Fibroblast of lung (primary cell): ENCODE results near the gene NFAM1. TPM values are rescaled to one million over a fixed set of nuclear protein-coding genes. Genes with fewer than 3 reads are reported as not detected.

Experiments used
- DNase-seq, 2 donors: peaks; one replicate each; pipeline versions ENCODE4 v3.0.0 to v3.0.0-alpha.2; 2010; ENCODE audit warnings: low read depth in 2 of 2
- H2AFZ ChIP-seq: 2 replicates; pipeline ENCODE4 v1.5.1; 2012; ENCODE audit warnings: low read length, control low read depth, inconsistent platforms
- H3K27ac ChIP-seq: 2 replicates; pipeline ENCODE4 v1.5.1; 2011; ENCODE audit warnings: low read length, control low read depth; ENCODE audit not compliant: insufficient read depth
- H3K27me3 ChIP-seq: 2 replicates; pipeline ENCODE4 v1.5.1; 2011; ENCODE audit warnings: mild to moderate bottlenecking, low read length; ENCODE audit not compliant: control insufficient read depth, insufficient read depth
- H3K36me3 ChIP-seq: 2 replicates; pipeline ENCODE4 v1.5.1; 2011; ENCODE audit warnings: low read length; ENCODE audit not compliant: control insufficient read depth, insufficient read depth
- H3K4me1 ChIP-seq: 2 replicates; pipeline ENCODE4 v1.5.1; 2011; ENCODE audit warnings: low read length; ENCODE audit not compliant: control insufficient read depth, insufficient read depth; ENCODE audit errors: extremely low read depth
- H3K4me2 ChIP-seq: 2 replicates; pipeline ENCODE4 v1.5.1; 2011; ENCODE audit warnings: low read length, control low read depth; ENCODE audit not compliant: insufficient read depth; ENCODE audit errors: extremely low read depth
- H3K4me3 ChIP-seq, 4 experiments: fragments of 200-600 bp in 1 of 4; sonication (generic) in 1 of 4; replicated peaks in 1 of 4; 2 replicates each; pipeline ENCODE4 v1.5.1; 2011 to 2016; ENCODE audit warnings: low read length in 4 of 4, low read depth in 3 of 4, mild to moderate bottlenecking in 3 of 4, control low read depth in 2 of 4, inconsistent platforms in 1 of 4, mixed read lengths in 1 of 4; ENCODE audit not compliant: insufficient read depth in 1 of 4; ENCODE audit errors: control extremely low read depth in 1 of 4
- H3K79me2 ChIP-seq: 2 replicates; pipeline ENCODE4 v1.5.1; 2012; ENCODE audit warnings: mild to moderate bottlenecking, low read length, inconsistent platforms; ENCODE audit not compliant: control insufficient read depth, insufficient read depth
- H3K9ac ChIP-seq: 2 replicates; pipeline ENCODE4 v1.5.1; 2011; ENCODE audit warnings: mild to moderate bottlenecking, low read length, control low read depth; ENCODE audit not compliant: insufficient read depth
- H3K9me3 ChIP-seq: 2 replicates; pipeline ENCODE4 v1.5.1; 2012; ENCODE audit warnings: low read depth, low read length; ENCODE audit not compliant: control insufficient read depth, insufficient read depth
- H4K20me1 ChIP-seq: 2 replicates; pipeline ENCODE4 v1.5.1; 2011; ENCODE audit warnings: low read length; ENCODE audit not compliant: control insufficient read depth, insufficient read depth; ENCODE audit errors: extremely low read depth
- CTCF ChIP-seq, 2 donors: IDR thresholded peaks in 1 of 2; conservative IDR thresholded peaks in 1 of 2; 1 replicate in 1 of 2; 2 replicates in 1 of 2; pipeline ENCODE4 v1.5.1; 2011 to 2012; ENCODE audit warnings: low read length in 2 of 2, control low read depth in 1 of 2, inconsistent platforms in 1 of 2, low read depth in 1 of 2, mild to moderate bottlenecking in 1 of 2
- EZH2 ChIP-seq: IDR thresholded peaks from 2 replicates; pipeline ENCODE4 v1.5.1; 2012; ENCODE audit warnings: low read length, control low read depth, mild to moderate bottlenecking; ENCODE audit errors: missing control alignments
- polyA plus RNA-seq, 2 donors: library from polyadenylated mRNA; depleted of rRNA in 1 of 2; stranded (reverse) in 1 of 2; unstranded in 1 of 2; fragments of >200 nt; gene quantifications; 2 replicates each; pipeline ENCODE4 v1.2.1, GENCODE V29; 2011 to 2012; ENCODE audit warnings: missing spikeins in 1 of 2
- total RNA-seq: library from RNA; depleted of rRNA; stranded (reverse); fragments of >200 nt; gene quantifications from 2 replicates; pipeline ENCODE4 v1.2.1, GENCODE V29; 2014

The NFAM1 gene
- total and polyA plus RNA-seq, 2 donors (not counting 1 experiment from before 2014, with no cell fraction given), result 0.17 TPM; not detected in 1

GRCh38 chr22:42357221-42357620 lies 75.0 kb downstream of the NFAM1 start:
- Histone ChIP-seq H3K36me3 (no peaks in the 10 kb centered on the region), H4K20me1 (no peaks in the 10 kb centered on the region), H3K9me3 (no peaks in the 10 kb centered on the region), H3K27ac (no peak overlapping the region), H3K79me2 (no peaks in the 10 kb centered on the region), H3K4me1 (no peaks in the 10 kb centered on the region), H3K27me3 (no peaks in the 10 kb centered on the region), H3K4me2 (no peak overlapping the region), H2AFZ (no peak overlapping the region), H3K9ac (no peak overlapping the region), H3K4me3 (no peak overlapping the region)
- no peak for DNase-seq
- TF ChIP-seq CTCF (conservative IDR thresholded peaks at IDR 0.05 in 1 of 2, IDR thresholded peaks at IDR 0.05 in 1 of 2; ENCODE audit: low read depth in 1 of 2, low read length in 2 of 2), result no peak
- no peak for TF ChIP-seq EZH2

- H3K4me3 ChIP-seq, result no peak overlapping the region
- no peaks in the 10 kb centered on the region for H3K27me3 ChIP-seq
- no peak overlapping the region for H3K9ac ChIP-seq
- H3K36me3 ChIP-seq, result no peaks in the 10 kb centered on the region
- no peak overlapping the region for H2AFZ ChIP-seq
- TF ChIP-seq EZH2 (no peak), CTCF (conservative IDR thresholded peaks at IDR 0.05 in 1 of 2, IDR thresholded peaks at IDR 0.05 in 1 of 2; ENCODE audit: low read depth in 1 of 2, low read length in 2 of 2) (no peak)
- no peaks in the 10 kb centered on the region for H4K20me1 ChIP-seq
- no peak overlapping the region for H3K4me2 ChIP-seq
- H3K9me3 ChIP-seq, result no peaks in the 10 kb centered on the region
- H3K79me2 ChIP-seq, result no peaks in the 10 kb centered on the region
- no peak for DNase-seq
- no peaks in the 10 kb centered on the region for H3K4me1 ChIP-seq
- H3K27ac ChIP-seq, result no peak overlapping the region
These were observed 75.7 kb downstream of the NFAM1 start for GRCh38 chr22:42356533-42356932.

- no peaks in the 10 kb centered on the region for H3K9me3 ChIP-seq
- TF ChIP-seq EZH2 (no peak), CTCF (conservative IDR thresholded peaks at IDR 0.05 in 1 of 2, IDR thresholded peaks at IDR 0.05 in 1 of 2; ENCODE audit: low read depth in 1 of 2, low read length in 2 of 2) (peak in 1 of 2 donors; percentile 16)
- H3K4me3 ChIP-seq, result no peak overlapping the region
- no peak overlapping the region for H2AFZ ChIP-seq
- no peak overlapping the region for H3K27ac ChIP-seq
- H4K20me1 ChIP-seq, result no peaks in the 10 kb centered on the region
- H3K79me2 ChIP-seq, result no peaks in the 10 kb centered on the region
- no peaks in the 10 kb centered on the region for H3K4me1 ChIP-seq
- no peak overlapping the region for H3K4me2 ChIP-seq
- no peak overlapping the region for H3K9ac ChIP-seq
- no peak for DNase-seq
- no peaks in the 10 kb centered on the region for H3K27me3 ChIP-seq
- H3K36me3 ChIP-seq, result no peaks in the 10 kb centered on the region
These were observed 78.1 kb downstream of the NFAM1 start for GRCh38 chr22:42353883-42354727.
